HG03442 (cell line): ENCODE measurements around the gene ZW10.
"Not testable (repeated sequence)": the region's sequence is repeated elsewhere in the genome, so short reads cannot be mapped to it uniquely, and the experiment has no call there.

Source experiments
- ATAC-seq: cut with Tn5 transposase; IDR thresholded peaks from one replicate; pipeline ENCODE4 v1.9.1; 2021; ENCODE audit warnings: mild to moderate bottlenecking, moderate library complexity; ENCODE audit not compliant: unreplicated experiment

Gene ZW10

GRCh38 chr11:113773416-113774173, at the start of gene ZW10:
Gene ZW10 (minus strand): TSS chr11:113773692. CDS start chr11:113773666, 26 bp downstream.
- peak; percentile 99 for ATAC-seq

- ATAC-seq, result no peak
Observed at GRCh38 chr11:113818426-113818825, 44.9 kb upstream of the ZW10 start.

GRCh38 chr11:113817626-113818025, 44.1 kb upstream of the ZW10 start:
- no peak for ATAC-seq

GRCh38 chr11:113817162-113817561, 43.7 kb upstream of the ZW10 start:
- ATAC-seq, result no peak

GRCh38 chr11:113814181-113814580, 40.7 kb upstream of the ZW10 start:
- ATAC-seq, result no peak

GRCh38 chr11:113808931-113809330, 35.4 kb upstream of the ZW10 start:
- no peak for ATAC-seq

GRCh38 chr11:113806406-113806805, 32.9 kb upstream of the ZW10 start:
- no peak for ATAC-seq

- no peak for ATAC-seq
Observed at GRCh38 chr11:113805640-113806039, 32.1 kb upstream of the ZW10 start.

- ATAC-seq, result no peak
Observed at GRCh38 chr11:113802621-113803020, 29.1 kb upstream of the ZW10 start.

GRCh38 chr11:113796663-113797259, 23.3 kb upstream of the ZW10 start:
- peak; percentile 61 for ATAC-seq

- ATAC-seq, result no peak
Observed at GRCh38 chr11:113789675-113790320, 16.3 kb upstream of the ZW10 start.

GRCh38 chr11:113789016-113789415, 15.5 kb upstream of the ZW10 start:
- not testable (repeated sequence) for ATAC-seq

GRCh38 chr11:113782134-113782533, 8.6 kb upstream of the ZW10 start:
- ATAC-seq, result no peak

- ATAC-seq, result no peak
Observed at GRCh38 chr11:113781682-113782081, 8.2 kb upstream of the ZW10 start.

GRCh38 chr11:113779496-113779895, 6.0 kb upstream of the ZW10 start, which contains the start of gene CLDN25:
Gene CLDN25 (plus strand): TSS chr11:113779796. CDS start chr11:113779796, 0 bp downstream.
- ATAC-seq, result no peak

GRCh38 chr11:113778111-113778910, 4.8 kb upstream of the ZW10 start:
- ATAC-seq, result no peak

GRCh38 chr11:113774174-113774503, 647 bp upstream of the ZW10 start:
- no peak for ATAC-seq

GRCh38 chr11:113773092-113773415, 438 bp downstream of the ZW10 start:
- ATAC-seq, result no peak

GRCh38 chr11:113771964-113772363, 1.5 kb downstream of the ZW10 start:
- no peak for ATAC-seq

- no peak for ATAC-seq
Observed at GRCh38 chr11:113764527-113765219, 8.8 kb downstream of the ZW10 start.

- not testable (repeated sequence) for ATAC-seq
Observed at GRCh38 chr11:113763040-113763439, 10.5 kb downstream of the ZW10 start.
